Choroid plexus epithelial cell (primary cell): ENCODE data around the gene P2RY1.

Experiments
- DNase-seq: peaks from one replicate; pipeline ENCODE4 v3.0.0-alpha.2; 2010; ENCODE audit warnings: low read depth
- H3K4me3 ChIP-seq: 2 replicates; pipeline ENCODE4 v1.5.1; 2011; ENCODE audit warnings: low read depth, mild to moderate bottlenecking, control low read depth, low read length, moderate library complexity
- CTCF ChIP-seq: conservative IDR thresholded peaks from 2 replicates; pipeline ENCODE4 v1.5.1; 2011; ENCODE audit warnings: low read depth, mild to moderate bottlenecking, control low read depth, inconsistent platforms, low read length, moderate library complexity

The P2RY1 gene

GRCh38 chr3:152834776-152835600 is at the start of gene P2RY1:
Gene P2RY1, plus strand, starts transcription at chr3:152835131. Its CDS starts 652 bp downstream, at chr3:152835783.
- peak within 1 kb of the TSS; percentile 67 for H3K4me3 ChIP-seq
- TF ChIP-seq CTCF = peak; percentile 41
- peak; percentile 68 for DNase-seq

GRCh38 chr3:152786977-152787681 is 47.8 kb upstream of the P2RY1 start:
- DNase-seq = no peak
- no peak overlapping the region for H3K4me3 ChIP-seq
- TF ChIP-seq CTCF = no peak

- no peak overlapping the region for H3K4me3 ChIP-seq
- TF ChIP-seq CTCF = no peak
- no peak for DNase-seq
Observed at GRCh38 chr3:152790651-152791387, 44.1 kb upstream of the P2RY1 start.

- no peak overlapping the region for H3K4me3 ChIP-seq
- DNase-seq = no peak
- no peak for TF ChIP-seq CTCF
Observed at GRCh38 chr3:152793969-152794368, 41.0 kb upstream of the P2RY1 start.

GRCh38 chr3:152797751-152798432 is 37.0 kb upstream of the P2RY1 start:
- no peak for DNase-seq
- TF ChIP-seq CTCF = no peak
- no peak overlapping the region for H3K4me3 ChIP-seq

- no peak for TF ChIP-seq CTCF
- H3K4me3 ChIP-seq = no peak overlapping the region
- no peak for DNase-seq
Observed at GRCh38 chr3:152811974-152812760, 22.8 kb upstream of the P2RY1 start.
